ENCODE data around the gene SYMPK.

The SYMPK gene

GRCh38 chr19:45779231-45780145 is 83.5 kb downstream of the SYMPK start:
- peak; percentile 90 to 97 for DNase-seq

DNA sequence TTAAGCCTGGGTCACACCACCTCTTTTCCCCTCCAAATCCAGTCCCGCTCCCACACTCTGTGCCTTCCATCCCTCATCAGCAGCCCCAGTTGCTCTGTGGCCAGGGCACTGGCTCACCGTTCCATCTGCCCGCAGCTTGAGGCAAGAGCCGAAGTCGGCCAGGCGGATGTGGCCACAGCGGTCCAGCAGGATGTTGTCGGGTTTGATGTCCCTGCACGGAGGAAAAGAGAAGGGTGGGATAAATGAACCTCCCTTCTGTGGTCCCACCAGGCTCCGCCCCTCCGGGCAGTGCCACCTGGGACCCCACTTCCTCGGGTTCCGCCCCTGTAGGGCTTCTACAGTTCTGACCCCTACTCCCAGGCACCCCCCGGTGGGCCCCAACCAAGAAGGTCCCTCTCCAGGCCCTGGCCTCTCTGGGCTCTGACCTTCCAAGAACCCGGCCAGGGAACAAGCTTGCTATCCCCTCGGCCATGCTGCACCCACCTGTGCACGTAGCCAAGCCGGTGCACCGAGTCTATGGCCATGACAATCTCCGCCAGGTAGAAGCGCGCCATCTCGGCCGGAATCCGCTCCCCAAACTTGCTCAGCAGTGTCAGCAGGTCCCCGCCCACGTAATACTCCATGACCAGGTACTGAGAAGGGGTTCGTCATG is 84.8 kb downstream of the SYMPK start:
- no peak for DNase-seq

GRCh38 chr19:45777395-45777961 is 85.5 kb downstream of the SYMPK start:
- no peak for DNase-seq

- DNase-seq, result no peak
Measured at GRCh38 chr19:45774765-45775164, 88.2 kb downstream of the SYMPK start.

DNA sequence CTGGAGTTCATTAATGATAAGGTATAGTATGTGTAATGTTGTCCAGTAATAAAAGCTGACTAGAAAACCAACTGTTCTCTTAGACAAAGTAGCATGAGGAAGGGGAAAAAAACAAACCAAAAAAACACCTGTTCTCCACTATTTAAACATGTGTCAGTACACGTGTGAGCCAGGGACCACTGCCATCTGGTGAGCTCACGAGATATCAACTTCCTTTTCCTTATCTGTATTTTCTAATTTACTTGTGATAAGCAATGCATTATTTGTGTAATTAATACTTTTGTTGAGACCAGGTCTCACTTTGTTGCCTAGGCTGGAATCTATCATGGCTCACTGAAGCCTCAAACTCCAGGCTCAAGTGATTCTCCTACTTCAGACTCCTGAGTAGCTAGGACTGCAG is 89.6 kb downstream of the SYMPK start:
- no peak for DNase-seq

DNA sequence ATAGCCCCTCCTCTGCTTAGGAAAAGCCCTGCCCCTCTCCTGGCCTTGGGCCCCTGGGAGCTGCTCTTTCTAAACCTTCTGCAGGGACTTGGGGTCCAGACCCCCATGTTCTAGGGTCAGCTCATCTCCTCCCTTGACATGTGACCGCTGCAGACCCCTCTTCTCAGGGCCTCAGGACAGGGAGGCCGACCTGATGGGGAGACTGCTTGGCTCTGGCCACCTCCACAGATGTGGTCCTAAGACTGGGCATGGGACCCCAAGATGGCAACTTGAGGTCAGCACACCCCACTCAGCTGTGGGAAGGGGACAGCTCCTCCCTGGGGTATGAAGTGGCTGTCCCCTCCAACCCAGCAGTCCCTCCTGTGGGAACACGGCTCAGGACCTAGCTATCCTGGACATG is 90.0 kb downstream of the SYMPK start:
- DNase-seq, result no peak

GRCh38 chr19:45772130-45772840 is 90.7 kb downstream of the SYMPK start:
- no peak for DNase-seq

DNA sequence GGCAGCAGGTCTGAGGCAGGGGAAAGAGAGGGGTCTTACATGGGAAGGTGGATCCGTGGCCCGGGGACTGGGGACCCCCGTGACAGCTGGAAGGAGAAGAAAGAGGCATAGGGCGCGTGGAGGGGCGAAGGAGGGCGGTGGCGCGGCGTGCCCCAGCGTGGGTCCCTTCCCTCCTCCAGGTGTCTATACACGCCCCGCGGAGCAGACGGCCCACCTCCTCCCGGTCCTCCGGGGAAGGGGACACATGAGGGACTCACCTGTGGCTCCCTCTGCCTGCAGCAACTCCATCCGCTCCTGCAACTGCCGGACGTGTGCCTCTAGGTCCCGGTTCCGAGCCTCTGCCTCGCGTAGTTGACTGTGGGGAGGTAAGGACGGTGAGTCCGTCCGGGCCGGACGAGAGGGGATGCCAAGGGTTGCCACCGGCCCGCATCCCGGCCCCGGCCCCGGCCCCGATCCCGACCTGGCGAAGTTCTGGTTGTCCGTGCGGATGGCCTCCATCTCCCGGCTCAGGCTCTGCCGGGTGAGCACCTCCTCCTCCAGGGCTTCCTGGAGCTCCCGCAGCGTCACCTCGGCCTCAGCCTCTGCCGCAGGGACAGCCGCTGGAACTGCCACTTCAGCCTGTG is 91.5 kb downstream of the SYMPK start:
- no peak for DNase-seq

DNA sequence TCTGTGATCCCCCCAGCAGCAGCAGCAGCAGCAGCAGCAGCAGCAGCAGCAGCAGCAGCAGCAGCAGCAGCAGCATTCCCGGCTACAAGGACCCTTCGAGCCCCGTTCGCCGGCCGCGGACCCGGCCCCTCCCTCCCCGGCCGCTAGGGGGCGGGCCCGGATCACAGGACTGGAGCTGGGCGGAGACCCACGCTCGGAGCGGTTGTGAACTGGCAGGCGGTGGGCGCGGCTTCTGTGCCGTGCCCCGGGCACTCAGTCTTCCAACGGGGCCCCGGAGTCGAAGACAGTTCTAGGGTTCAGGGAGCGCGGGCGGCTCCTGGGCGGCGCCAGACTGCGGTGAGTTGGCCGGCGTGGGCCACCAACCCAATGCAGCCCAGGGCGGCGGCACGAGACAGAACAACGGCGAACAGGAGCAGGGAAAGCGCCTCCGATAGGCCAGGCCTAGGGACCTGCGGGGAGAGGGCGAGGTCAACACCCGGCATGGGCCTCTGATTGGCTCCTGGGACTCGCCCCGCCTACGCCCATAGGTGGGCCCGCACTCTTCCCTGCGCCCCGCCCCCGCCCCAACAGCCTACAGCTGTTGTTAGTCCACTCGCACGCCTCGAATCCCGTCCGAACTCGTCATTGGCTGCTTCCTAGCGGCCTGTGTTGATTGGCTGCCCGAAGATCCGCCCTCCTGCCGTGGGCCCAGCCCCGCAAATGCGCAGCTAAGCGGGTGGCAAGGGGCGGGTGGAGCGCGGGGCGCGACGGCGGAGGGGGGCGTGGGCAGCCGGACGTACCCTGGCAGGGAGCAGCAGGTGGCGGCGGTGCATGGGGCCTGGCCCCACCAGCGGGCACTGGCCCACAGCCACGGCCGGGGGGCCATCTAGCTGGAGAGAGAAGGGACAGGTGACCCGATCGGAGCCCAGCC is 92.5 kb downstream of the SYMPK start:
- peak; percentile 89 to 91 for DNase-seq

DNA sequence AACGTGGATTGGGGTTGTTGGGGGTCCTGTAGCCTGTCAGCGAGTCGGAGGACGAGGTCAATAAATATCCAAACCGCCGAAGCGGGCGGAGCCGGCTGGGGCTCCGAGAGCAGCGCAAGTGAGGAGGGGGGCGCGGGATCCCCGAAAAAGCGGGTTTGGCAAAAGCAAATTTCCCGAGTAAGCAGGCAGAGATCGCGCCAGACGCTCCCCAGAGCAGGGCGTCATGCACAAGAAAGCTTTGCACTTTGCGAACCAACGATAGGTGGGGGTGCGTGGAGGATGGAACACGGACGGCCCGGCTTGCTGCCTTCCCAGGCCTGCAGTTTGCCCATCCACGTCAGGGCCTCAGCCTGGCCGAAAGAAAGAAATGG is 93.1 kb downstream of the SYMPK start:
- peak in 1 of 2 donors; percentile 36 for DNase-seq

- peak; percentile 97 to 98 for DNase-seq
Measured at GRCh38 chr19:45768984-45769782, 93.8 kb downstream of the SYMPK start, which contains the start of gene SIX5. TSS of gene SIX5 (minus strand) at chr19:45769252. CDS start at chr19:45768844, 408 bp downstream.

DNA sequence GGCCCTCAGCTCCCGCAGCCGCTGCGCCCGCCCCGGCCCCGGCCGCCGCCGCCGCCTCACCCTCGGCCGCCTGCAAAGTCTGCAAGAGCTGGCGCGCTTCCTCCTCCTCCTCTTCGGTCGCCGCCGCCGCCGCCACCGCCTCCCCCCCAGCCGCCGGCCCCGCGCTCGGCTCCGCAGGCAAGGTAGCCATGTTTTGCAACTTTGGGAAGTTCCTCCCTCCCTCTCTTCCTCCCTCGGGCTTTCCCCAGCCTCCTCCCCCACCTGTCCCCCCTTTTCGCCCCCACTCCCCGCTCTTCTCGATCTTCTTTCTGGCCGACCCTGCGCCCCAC is 94.3 kb downstream of the SYMPK start:
- DNase-seq, result peak; percentile 35 to 39

- peak in 1 of 2 donors; percentile 22 for DNase-seq
Measured at GRCh38 chr19:45767881-45768654, 94.9 kb downstream of the SYMPK start.

DNA sequence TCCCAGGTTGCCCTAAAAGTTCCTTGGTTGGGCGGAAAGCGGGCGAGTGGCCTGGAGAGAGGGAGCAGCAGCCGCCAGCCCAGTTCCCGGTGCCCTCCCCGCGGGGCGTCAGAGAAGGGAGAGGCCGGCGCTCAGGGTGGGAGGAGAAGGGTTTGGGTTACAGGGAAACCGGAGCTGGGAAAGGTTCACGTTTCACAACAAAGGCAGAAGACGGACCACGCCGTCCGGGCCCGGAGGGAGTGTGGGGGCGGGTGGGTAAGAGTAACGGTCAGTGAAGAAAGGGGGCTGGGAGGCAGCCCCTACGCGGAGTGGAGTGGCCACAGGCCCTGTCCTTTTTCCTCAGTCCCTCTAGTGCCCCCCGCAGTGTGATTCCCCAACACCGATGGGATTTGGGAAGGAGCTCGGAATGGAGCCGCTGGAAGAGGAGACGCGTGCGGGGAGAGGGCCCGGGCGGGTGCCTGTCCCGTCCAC is 95.5 kb downstream of the SYMPK start:
- no peak for DNase-seq

GRCh38 chr19:45766869-45767346 is 96.0 kb downstream of the SYMPK start:
- DNase-seq, result no peak

DNA sequence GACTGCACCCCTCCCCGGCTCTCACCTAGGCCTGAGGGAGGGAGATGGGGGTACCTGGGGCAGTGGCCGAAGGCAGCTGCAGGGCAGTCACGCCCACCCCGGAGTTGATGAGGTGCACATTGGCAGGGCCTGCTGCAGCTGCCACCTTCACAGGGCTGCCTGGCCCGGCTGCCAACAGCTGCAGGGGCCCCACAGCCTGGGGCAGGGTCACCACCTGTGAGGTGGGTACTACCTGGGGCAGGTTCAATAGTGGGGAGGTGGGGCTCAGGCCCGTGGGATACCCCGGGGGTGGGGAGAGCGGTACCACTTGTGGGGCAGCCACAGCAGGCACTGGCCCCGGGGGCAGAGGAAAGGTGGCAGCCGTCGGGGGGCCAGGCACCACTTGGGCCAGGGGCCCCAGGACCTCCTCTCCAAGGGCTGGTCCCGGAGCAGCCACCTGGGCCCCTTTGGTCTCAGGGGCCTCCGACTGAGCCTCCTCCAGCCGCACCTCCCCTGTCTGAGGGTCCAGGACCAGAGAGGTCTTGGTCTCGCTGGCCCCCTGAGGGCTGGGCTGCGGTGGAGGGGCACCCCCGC is 96.6 kb downstream of the SYMPK start:
- DNase-seq, result no peak

GRCh38 chr19:45765702-45766295 is 97.1 kb downstream of the SYMPK start:
- no peak for DNase-seq
